Measurements from ENCODE around the gene STXBP6.

DNA sequence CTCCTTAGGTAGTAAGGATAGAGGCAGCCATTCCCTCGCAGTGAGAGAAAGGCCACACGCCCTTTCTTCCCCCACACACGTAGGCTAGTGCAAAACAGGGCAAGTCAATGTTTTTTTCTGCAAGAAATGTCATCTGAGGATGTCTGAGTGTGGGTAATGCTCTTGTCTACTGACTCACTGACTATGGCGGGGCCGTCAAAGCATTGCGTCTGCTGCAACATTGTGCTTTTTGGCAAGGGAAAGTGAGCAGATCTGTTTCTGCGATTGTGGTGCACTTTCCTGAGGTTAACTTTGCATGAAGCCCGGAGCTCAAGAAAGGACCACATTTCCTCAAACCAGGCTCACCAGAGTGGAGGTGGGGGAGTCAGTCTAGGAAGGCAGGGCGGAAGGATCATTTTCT is 234.4 kb downstream of the STXBP6 start:
- TF ChIP-seq POLR2AphosphoS5 (IDR thresholded peaks at IDR 0.05; ENCODE audit: low read depth, low read length) (no peak), SALL2 (CRISPR knock-in tag; IDR thresholded peaks at IDR 0.05) (no peak)
- TF ChIP-seq, protein P1, sequence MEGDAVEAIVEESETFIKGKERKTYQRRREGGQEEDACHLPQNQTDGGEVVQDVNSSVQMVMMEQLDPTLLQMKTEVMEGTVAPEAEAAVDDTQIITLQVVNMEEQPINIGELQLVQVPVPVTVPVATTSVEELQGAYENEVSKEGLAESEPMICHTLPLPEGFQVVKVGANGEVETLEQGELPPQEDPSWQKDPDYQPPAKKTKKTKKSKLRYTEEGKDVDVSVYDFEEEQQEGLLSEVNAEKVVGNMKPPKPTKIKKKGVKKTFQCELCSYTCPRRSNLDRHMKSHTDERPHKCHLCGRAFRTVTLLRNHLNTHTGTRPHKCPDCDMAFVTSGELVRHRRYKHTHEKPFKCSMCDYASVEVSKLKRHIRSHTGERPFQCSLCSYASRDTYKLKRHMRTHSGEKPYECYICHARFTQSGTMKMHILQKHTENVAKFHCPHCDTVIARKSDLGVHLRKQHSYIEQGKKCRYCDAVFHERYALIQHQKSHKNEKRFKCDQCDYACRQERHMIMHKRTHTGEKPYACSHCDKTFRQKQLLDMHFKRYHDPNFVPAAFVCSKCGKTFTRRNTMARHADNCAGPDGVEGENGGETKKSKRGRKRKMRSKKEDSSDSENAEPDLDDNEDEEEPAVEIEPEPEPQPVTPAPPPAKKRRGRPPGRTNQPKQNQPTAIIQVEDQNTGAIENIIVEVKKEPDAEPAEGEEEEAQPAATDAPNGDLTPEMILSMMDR (CRISPR knock-in tag; IDR thresholded peaks at IDR 0.05), result no peak
- TF ChIP-seq, protein P2, sequence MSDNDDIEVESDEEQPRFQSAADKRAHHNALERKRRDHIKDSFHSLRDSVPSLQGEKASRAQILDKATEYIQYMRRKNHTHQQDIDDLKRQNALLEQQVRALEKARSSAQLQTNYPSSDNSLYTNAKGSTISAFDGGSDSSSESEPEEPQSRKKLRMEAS (IDR thresholded peaks at IDR 0.05), result no peak

Data from HepG2 (cell line).